ENCODE results near the gene PDZD4.

The PDZD4 gene

DNA sequence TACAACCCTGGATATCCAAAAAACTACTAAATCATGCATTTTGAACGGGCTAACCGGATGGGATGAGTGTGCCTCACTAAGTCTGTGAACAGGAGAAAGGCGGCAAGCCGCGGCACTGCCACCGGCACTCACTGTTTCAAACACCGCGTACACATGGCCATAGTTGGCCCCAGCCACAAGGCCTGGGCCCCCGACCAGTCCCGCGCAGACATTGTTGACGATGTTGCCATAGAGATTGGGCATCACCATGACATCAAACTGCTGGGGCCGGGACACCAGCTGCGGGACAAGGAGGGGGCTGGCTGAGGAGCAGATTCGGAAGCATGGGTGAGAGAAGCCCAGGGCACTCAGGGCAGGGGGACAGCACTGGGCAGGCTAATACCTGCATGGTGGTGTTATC is 43.7 kb downstream of the PDZD4 start:
- no peak for DNase-seq (ENCODE audit: low read depth)

DNA sequence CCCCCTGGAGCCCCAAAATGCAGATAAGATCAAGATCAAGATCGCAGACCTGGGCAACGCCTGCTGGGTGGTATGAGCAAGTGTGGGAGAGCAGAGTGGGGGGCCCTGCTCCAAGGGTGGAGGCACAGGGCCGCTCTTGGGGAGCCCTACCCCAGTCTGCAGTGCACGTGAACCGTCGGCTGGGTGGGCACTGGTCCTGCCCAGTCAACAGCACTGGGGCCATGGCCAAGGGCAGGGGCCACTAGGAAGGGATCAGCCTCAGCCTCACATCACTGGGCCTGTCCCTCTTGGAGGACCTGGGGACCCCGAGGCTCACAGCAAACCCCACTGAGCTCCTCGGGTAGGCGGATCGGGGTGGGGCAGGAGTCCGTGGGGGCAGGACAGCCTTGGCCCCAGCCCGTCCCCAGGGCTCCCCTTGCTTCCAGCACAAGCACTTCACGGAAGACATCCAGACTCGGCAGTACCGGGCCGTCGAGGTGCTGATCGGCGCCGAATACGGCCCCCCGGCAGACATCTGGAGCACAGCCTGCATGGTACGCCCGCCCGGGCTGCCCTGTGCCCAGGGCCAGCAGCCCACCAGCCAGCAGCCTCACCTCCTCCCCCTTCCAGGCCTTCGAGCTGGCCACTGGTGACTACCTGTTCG is 45.9 kb downstream of the PDZD4 start:
- DNase-seq (ENCODE audit: low read depth) = no peak

DNA sequence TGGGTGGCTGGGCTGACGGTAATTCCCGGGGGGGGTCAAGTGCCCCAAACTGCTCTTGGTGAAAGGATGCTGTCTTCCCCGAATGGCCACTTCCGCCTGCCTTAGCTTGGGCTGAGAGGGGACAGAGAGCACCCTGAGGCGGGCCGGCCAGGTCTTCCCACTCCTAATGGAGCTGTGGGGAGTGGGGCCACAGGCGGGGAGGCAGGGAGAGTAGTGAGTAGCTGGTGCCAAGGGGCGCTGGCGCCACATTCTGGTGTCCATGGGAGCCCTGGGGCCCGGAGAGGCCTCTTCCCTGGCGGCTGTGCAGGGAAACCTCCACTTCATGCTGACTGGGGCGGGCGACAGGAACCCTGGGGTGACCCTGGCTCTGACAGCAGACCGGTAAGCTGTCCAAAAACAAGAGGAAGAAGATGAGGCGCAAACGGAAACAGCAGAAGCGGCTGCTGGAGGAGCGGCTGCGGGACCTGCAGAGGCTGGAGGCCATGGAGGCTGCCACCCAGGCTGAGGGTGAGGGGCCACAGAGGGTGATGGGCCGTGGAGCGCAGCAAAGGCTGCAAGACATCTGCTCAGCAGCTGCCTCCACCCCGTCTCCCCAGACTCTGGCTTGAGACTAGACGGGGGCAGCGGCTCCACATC is 46.8 kb downstream of the PDZD4 start:
- no peak for DNase-seq (ENCODE audit: low read depth)

GRCh38 chrX:153782871-153783270 is 47.5 kb downstream of the PDZD4 start:
- no peak for DNase-seq (ENCODE audit: low read depth)

GRCh38 chrX:153782313-153782712 is 48.0 kb downstream of the PDZD4 start:
- DNase-seq (ENCODE audit: low read depth) = no peak

DNA sequence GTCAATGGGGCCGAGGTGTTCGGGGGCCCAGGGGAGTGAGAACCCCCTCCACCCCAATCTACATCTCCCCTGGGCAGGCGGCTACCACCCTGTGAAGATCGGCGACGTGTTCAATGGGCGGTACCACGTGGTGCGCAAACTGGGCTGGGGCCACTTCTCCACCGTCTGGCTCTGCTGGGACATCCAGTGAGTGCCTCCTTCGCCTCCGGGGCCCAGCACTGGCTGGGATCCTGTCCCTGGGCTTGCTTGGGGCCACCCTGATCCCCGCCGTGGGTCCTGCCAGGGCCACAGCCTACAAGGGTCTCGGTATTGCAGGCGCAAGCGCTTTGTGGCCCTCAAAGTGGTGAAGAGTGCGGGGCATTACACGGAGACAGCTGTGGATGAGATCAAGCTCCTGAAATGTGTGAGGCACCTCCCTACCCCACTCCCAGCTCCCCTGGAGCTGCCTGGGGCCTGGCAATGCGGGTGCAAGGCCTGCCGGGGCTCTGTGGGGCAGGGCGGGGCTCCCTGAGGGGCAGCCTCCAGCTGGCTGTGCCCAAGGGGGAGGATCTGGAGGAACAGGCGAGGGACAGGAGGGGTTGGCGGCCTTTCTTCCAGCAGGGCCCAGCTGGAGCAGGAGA is 48.8 kb downstream of the PDZD4 start:
- DNase-seq (ENCODE audit: low read depth) = no peak

GRCh38 chrX:153780678-153781427 is 49.5 kb downstream of the PDZD4 start, which contains the start of gene SRPK3:
Gene SRPK3 (plus strand): TSS chrX:153781041. CDS start chrX:153781087, 46 bp downstream.
- no peak for DNase-seq (ENCODE audit: low read depth)

DNA sequence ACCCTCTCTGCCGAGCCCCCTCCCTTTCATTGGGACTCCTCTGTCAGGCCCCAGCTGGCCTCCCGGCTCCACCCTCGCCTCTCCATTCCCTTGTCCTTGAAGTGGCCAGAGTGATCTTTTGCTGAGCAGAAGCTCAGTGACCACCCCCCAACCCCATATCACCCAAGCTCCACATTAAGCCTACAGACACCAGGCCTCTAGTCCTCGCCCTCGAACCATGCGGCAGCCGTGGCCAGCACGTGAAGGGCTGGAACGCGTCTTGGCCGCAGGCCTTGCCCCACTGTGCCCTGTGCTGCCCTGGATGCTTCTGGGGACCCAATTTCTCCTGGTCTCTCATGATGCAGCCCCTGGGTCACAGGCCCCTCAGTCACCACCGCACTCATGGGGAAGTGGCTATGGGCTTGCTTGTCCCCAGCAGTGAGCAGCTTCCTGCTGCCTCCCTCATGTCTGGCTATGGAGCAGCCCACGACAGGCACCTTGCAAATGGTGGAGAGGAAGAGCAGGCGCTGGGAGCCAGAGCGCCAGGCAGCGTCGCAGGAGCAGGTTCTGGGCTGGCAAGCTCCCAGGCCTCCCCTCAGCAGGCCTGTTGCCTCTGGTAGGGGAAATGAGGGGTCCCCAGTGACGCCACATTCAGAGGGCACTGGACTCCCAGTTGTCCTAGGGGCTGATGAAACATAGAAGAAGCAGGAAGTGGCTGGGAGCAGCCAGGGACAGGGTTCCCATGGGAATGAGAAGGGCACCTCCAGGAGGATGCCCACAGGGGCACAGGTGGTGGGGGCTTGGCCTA is 50.3 kb downstream of the PDZD4 start:
- DNase-seq (ENCODE audit: low read depth) = no peak

- DNase-seq (ENCODE audit: low read depth) = no peak
Observed at GRCh38 chrX:153778684-153779101, 51.7 kb downstream of the PDZD4 start.

GRCh38 chrX:153778181-153778580 is 52.2 kb downstream of the PDZD4 start:
- no peak for DNase-seq (ENCODE audit: low read depth)

GRCh38 chrX:153777261-153778090 is 52.9 kb downstream of the PDZD4 start:
- no peak for DNase-seq (ENCODE audit: low read depth)

- DNase-seq (ENCODE audit: low read depth) = no peak
Observed at GRCh38 chrX:153776611-153777045, 53.7 kb downstream of the PDZD4 start.

GRCh38 chrX:153776120-153776599 is 54.2 kb downstream of the PDZD4 start:
- no peak for DNase-seq (ENCODE audit: low read depth)

DNA sequence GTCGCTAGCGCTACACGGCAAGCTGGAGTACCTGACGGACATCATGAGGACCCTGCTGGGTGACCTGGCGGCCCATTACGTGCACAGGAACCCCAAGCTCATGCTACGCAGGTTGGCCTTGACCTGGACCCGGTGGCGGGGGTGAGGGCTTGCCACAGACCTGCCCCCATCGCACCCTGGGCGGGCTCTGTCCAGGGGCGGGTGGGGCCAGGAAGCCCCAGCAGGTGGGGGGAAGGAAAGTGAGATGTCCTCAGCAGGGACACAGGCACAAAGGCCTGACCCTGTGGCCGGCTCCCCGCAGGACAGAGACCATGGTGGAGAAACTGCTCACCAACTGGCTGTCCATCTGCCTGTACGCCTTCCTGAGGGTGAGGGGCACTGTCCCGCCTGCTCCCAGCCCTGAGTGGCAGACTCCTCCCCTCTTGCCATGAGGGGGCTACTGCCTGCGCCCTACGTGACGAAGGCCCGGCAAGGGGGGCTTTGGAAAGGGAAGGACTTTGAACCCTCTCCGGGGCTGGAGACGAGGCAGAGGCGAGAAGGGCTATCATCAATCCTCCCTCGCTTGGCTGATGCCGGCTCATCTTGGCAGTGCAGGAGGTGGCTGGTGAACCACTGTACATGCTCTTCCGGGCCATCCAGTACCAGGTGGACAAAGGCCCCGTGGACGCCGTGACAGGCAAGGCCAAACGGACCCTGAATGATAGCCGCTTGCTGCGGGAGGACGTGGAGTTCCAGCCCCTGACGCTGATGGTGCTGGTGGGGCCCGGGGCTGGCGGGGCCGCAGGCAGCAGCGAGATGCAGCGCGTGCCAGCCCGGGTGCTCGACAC is 54.8 kb downstream of the PDZD4 start:
- DNase-seq (ENCODE audit: low read depth) = no peak

DNA sequence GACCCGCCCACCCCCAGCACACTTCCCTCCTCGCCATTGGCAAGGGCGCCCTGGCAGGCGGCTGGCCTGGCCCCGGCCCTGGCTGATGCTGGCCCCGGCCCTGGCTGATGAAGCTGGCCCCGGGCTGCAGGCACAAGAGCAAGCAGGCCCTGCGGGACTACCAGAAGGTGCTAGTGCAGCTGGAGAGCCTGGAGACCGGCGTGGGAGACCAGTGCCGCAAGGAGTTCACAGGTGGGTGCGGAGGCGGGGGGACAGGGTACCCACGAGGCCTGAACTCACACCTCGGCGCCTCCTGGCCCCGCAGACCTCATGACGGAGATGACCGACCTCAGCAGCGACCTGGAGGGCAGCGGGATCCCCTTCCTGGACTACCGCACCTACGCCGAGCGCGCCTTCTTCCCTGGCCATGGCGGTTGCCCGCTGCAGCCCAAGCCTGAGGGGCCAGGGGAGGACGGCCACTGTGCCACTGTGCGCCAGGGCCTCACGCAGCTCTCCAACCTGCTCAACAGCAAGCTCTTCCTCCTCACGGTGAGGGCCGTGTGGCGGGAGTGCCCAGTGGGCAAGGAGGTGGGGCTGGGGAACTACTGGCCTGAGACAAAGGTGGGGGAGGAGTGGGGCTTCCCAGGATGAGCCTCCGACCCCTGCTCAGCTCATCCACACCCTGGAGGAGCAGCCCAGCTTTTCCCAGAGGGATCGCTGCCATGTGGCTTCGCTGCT is 55.6 kb downstream of the PDZD4 start:
- DNase-seq (ENCODE audit: low read depth) = no peak

DNA sequence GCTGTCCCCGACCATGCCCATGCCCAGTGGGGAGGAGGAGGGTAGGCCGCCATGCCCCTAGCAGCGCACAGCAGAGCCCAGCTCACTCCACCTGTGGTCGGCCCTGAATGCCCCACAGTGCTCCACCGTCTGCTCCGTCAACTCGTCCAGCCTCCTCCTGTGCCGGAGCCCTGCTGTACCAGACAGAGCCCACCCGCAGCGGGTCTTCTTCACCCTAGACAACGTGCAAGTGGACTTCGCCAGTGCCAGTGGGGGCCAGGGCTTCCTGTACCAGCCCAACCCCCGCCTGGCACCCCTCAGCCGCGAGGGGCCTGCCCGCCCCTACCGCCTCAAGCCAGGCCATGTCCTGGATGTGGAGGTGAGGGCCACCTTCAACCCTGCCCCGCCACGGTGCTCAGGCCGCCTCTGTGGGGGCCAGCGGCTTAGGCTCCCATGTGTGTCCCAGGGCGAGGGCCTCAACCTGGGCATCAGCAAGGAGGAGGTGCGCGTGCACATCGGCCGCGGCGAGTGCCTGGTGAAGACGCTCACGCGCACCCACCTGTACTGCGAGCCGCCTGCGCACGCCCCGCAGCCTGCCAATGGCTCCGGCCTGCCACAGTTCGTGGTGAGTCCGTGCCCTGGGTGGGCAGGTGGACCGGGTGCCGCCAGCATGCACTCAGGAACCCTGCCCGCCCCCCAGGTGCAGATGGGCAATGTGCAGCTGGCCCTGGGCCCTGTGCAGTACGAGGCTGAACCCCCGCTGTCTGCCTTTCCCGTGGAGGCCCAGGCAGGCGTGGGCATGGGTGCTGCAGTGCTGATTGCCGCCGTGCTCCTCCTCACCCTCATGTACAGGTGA is 56.4 kb downstream of the PDZD4 start:
- no peak for DNase-seq (ENCODE audit: low read depth)

- DNase-seq (ENCODE audit: low read depth) = no peak
Observed at GRCh38 chrX:153773218-153773611, 57.1 kb downstream of the PDZD4 start.

Data from non-pigmented ciliary epithelial cell (primary cell).